Measurements from ENCODE around the gene HCN2. TPM values are rescaled to one million over a fixed set of nuclear protein-coding genes. Genes with fewer than 3 reads are reported as not detected.

HCN2 gene
- total RNA-seq, 1 donor from 2014 or later, result 5.5 TPM

DNA sequence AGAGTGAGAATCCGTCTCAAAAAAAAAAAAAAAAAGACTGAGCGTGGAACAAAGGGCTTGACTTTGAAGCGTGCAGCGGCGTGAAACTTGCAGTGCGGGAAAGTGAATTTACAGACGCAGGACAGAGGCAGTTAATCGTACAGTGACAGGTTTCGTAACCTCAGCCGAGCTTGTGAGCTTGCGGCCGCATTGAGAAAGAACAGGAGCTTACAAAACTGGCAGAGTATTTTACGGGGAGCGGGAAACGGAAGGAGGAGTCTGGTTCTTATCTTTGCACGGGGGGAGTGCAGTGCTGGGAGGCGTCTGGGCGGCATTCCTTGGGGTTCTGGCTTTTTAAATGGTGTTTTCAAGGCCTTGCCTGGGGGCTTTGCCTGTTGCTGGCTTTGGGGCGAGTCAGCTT, 23.3 kb upstream of the HCN2 start:
- Histone ChIP-seq H4K20me1 (ENCODE audit: insufficient read depth, low read length) (no peaks in the 10 kb centered on the region), H3K4me1 (ENCODE audit: insufficient read depth, low read length) (peaks cover 6% of the 10 kb centered on the region), H3K9ac (ENCODE audit: low read length) (no peak overlapping the region), H3K4me3 (ENCODE audit: insufficient read depth, low read depth, low read length) (no peak overlapping the region), H3K4me2 (ENCODE audit: low read length) (no peak overlapping the region), H3K27me3 (ENCODE audit: insufficient read depth, low read length) (no peaks in the 10 kb centered on the region), H3K79me2 (ENCODE audit: insufficient read depth, low read length) (no peaks in the 10 kb centered on the region), H3K9me3 (ENCODE audit: insufficient read depth, low read depth, low read length) (no peaks in the 10 kb centered on the region), H3K27ac (ENCODE audit: low read depth, low read length) (no peak overlapping the region), H2AFZ (ENCODE audit: low read depth, low read length) (no peak overlapping the region), H3K36me3 (ENCODE audit: insufficient read depth, low read length) (no peaks in the 10 kb centered on the region)
- DNase-seq (ENCODE audit: low read depth), result no peak
- Mint-ChIP-seq H3K36me3 (ENCODE audit: low read depth, unreplicated experiment) (peaks cover 4% of the 10 kb centered on the region), H3K4me3 (ENCODE audit: unreplicated experiment) (no peak overlapping the region), H3K4me1 (ENCODE audit: low read depth, unreplicated experiment) (no peaks in the 10 kb centered on the region), H3K27me3 (ENCODE audit: low read depth, unreplicated experiment) (no peaks in the 10 kb centered on the region), H3K9me3 (ENCODE audit: unreplicated experiment) (peaks cover 6% of the 10 kb centered on the region), H3K27ac (ENCODE audit: unreplicated experiment) (no peak overlapping the region)
- TF ChIP-seq EZH2 (IDR thresholded peaks at IDR 0.05; ENCODE audit: insufficient read depth, low read length) (no peak), CTCF (IDR thresholded peaks at IDR 0.05; ENCODE audit: insufficient read depth, low read depth, low read length) (no peak)
- no peak for FAIRE-seq

DNA sequence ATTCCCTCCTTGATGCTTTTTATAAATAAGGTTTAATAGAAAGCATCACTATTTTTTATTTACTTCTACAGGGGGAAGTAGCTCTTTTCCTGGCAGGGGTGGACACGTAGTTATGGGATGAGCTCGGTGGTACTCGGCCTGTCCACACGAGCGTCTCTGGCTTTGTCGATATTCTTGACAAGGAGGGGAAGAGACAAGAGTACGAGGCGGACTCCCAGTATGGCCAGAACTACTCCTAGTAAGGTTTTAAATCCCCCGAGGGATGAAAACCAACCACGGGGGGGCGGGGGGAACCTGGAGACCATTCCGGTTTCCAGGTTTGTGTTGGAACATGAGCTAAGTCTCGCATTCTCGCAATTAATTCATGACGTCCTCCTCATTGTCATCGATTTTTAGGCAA, 22.8 kb upstream of the HCN2 start:
- no peak overlapping the region for H3K27ac ChIP-seq (ENCODE audit: low read depth, low read length)
- H3K4me3 Mint-ChIP-seq (ENCODE audit: unreplicated experiment), result no peak overlapping the region
- H3K4me3 ChIP-seq (ENCODE audit: insufficient read depth, low read depth, low read length), result no peak overlapping the region

More for the DNA sequence above, 22.8 kb upstream of the HCN2 start:
- peaks cover 6% of the 10 kb centered on the region for H3K9me3 Mint-ChIP-seq (ENCODE audit: unreplicated experiment)
- FAIRE-seq (no peak), DNase-seq (ENCODE audit: low read depth) (no peak)
- Histone ChIP-seq H3K9me3 (ENCODE audit: insufficient read depth, low read depth, low read length) (no peaks in the 10 kb centered on the region), H3K4me1 (ENCODE audit: insufficient read depth, low read length) (peaks cover 10% of the 10 kb centered on the region), H3K9ac (ENCODE audit: low read length) (no peak overlapping the region), H3K36me3 (ENCODE audit: insufficient read depth, low read length) (no peaks in the 10 kb centered on the region), H3K79me2 (ENCODE audit: insufficient read depth, low read length) (no peaks in the 10 kb centered on the region), H4K20me1 (ENCODE audit: insufficient read depth, low read length) (no peaks in the 10 kb centered on the region), H3K4me2 (ENCODE audit: low read length) (no peak overlapping the region), H3K27me3 (ENCODE audit: insufficient read depth, low read length) (no peaks in the 10 kb centered on the region), H2AFZ (ENCODE audit: low read depth, low read length) (no peak overlapping the region)
- TF ChIP-seq CTCF (IDR thresholded peaks at IDR 0.05; ENCODE audit: insufficient read depth, low read depth, low read length) (no peak), EZH2 (IDR thresholded peaks at IDR 0.05; ENCODE audit: insufficient read depth, low read length) (no peak)
- H3K4me1 Mint-ChIP-seq (ENCODE audit: low read depth, unreplicated experiment), result no peaks in the 10 kb centered on the region
- no peaks in the 10 kb centered on the region for H3K27me3 Mint-ChIP-seq (ENCODE audit: low read depth, unreplicated experiment)
- peaks cover 4% of the 10 kb centered on the region for H3K36me3 Mint-ChIP-seq (ENCODE audit: low read depth, unreplicated experiment)
- H3K27ac Mint-ChIP-seq (ENCODE audit: unreplicated experiment), result no peak overlapping the region
